NCI-H2171 treated with DMSO at 0.1 percent for 48 hours (cell line): ENCODE measurements around the gene GRID1.

Source experiments
- DNase-seq: peaks from one replicate; lab custom pipeline; 2025; lab: John Stamatoyannopoulos, UW

The GRID1 gene

DNA sequence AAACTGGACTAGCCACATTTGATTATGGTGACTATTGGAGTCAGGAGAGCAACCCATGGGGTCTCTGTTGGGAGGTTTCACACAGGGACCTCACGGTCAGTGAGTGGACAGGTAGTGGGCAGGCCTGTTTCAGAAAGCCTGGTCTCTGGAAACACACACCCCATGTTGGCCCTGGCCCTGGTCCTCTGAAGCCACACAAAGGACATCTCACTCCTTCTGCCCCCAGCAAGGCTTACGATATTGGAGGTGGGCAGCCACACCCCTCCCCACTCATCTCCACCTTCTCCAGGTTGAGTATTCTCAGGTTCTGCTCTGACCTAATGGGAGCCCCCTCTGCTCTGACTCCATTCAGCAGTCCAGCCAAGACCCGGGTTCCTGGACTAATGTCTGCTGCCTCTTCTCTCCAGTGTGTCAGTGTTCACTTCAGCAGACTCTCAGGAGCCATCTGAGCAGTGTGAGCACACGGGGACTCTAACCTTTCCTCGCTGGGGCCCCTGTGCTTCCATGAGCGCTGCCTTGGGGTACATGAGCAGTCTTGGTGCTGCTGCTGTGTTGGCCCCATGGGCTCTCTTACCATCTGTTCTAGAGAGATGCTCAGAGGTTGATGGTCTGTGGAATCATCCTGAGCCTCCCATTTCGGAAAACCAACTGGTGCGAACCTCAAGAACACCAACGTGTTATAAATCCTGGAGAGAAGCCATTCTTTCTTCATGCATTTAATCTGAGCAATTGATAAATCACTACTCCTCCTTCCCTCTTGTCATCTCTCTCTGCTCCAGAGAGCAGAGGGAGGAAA, 748.6 kb downstream of the GRID1 start:
- no peak for DNase-seq

DNA sequence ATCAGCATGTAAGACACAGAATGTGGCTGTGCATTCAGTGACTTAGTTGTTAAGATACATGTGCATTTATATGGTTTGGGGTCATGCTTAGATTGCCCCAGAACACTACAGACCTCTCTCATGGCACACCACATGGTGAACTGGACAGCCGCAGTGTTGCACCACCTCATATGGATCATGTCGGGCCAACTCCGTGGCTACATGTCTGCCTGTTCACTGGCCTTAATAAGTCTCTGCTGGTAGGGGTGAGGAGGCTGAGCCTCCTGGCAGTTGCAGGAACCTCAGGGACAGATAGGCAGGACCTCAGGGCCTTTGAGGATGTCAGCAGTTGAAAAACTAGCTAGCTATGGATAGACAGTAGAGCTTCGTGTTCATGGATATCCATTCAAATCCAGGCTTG, 751.0 kb downstream of the GRID1 start:
- DNase-seq, result no peak

GRCh38 chr10:85614981-85615380, 751.6 kb downstream of the GRID1 start:
- no peak for DNase-seq

DNA sequence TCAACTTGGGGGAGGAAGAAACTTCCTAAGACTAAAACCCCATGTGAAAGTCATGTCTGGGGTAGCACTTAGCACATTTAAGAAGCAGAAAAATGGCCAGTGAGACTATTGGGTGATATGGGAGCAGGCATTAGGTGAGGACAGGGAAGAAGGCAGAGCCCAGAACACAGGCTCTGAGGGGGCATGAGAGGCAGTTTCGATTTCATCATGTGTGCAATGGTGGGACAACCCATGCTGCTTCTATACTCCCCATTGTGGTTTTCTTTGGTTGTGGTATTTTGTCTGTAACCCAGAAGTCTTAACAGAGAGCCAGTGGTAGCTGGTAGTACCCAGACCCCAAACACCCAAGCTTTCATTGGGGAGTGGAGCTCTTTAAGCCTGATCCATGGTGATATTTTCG, 752.0 kb downstream of the GRID1 start:
- DNase-seq, result no peak

GRCh38 chr10:85613391-85613790, 753.2 kb downstream of the GRID1 start:
- DNase-seq, result no peak

DNA sequence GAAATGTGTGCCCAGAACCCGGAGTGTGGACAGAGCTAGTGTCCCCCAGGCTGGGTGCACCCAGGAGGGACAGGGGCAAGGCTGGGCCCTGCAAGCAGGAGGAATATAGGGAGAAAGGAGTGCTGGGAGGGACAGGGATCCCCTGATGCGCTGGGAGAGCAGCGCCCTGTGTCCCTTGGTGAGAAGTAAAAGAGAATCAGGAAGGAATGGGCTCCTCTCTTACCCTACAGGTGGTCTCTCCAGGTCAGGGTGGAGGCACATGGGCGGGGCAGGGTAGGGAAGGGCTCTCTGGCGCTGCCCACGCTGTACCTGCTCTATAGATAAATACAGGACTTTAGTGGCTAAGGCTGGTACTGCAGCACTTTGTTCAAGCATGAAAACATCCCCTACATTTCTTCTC, 753.8 kb downstream of the GRID1 start:
- DNase-seq, result no peak

DNA sequence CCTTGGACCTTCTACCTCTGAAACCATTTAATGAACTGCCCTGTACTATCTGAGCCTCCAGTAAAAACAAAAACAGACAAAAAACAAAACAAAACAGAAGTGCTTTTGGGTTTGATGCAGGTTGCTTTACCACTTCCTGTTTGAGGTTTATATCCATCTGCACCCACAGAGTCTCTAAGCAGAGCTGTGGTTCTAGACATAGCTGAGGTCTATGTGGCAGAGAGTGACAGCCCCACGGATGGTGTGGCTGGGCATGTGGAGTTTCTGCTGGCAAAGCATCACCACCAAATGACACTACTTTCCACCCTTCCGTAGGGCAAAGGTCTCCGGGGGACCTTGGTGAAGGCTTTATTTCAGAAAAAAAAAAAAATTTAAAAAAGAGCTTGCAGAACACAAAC, 754.2 kb downstream of the GRID1 start:
- DNase-seq, result no peak

- no peak for DNase-seq
Measured at GRCh38 chr10:85611746-85612377, 754.7 kb downstream of the GRID1 start.

GRCh38 chr10:85611093-85611740, 755.4 kb downstream of the GRID1 start:
- no peak for DNase-seq

DNA sequence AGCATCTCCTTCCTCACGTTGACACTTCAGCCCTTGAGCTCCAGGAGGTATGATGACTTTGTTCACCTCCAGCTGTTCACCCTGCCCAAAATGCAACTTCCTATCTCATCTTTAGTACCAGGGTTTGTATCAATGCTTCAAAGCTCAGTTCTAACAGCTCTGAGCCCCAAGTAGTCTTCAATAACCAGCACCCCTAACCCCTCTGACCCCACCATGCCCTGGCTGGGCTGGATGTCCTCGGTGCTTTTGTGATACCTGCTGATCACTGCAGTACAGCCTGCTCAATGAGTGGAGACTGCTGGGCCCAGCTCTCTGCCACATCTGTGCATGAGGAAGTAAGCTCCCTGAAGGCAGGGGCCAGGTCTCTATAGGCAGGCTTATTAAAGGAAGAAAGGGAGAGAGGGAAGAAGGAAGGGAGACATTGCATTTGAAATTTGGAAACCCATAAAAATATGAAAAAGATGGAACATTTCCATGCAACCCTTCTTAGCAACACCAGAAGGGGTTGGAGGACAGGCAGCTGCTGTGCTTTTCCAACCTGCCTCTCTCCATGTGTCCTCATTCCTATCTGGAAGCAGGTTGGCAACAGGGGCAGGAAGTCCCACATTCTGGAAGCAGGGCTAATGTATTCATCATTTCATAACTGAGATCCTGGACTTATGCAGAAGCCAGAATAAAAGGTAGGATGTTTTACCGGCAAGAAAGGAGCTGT, 756.1 kb downstream of the GRID1 start:
- no peak for DNase-seq

DNA sequence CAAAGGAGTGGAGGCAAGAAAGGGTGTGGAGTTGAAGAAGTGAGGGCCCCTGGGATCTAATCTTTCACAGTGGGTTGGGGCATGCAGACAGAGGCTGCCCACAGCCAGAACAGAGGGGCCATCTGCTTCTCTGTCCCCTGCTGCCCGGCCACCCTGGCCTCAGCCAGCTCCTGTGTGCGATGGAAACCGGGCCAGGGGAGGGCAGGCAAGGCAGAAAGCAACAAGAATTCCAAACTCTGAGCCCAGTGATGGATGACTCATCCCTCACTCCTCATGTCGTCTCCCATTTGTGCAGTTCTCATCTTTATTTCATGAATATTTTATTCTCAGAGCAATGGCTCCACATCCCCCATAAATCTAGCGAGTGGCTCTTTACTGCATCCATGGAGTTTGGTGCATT, 757.1 kb downstream of the GRID1 start:
- DNase-seq, result no peak

DNA sequence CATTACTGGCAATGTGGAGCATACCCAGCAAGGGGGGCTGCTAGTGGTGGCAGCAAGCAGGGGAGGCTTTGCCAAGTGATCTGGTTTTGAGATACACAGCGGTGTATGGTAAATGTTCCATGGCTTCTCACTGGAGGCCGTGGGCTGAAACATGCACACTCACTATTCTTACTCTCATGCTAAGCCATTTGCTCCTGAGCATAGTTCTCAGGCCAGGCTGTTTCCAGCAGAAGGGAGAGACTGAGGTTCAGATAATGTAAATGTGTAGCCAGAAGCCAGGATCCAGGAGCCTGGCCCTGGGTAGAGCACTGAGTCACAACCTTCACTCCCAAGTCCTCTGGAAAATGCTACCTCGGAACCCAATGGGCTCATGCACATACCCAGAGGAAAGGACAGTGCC, 757.9 kb downstream of the GRID1 start:
- no peak for DNase-seq

- DNase-seq, result peak; percentile 73
Measured at GRCh38 chr10:85607043-85607695, 759.4 kb downstream of the GRID1 start.

GRCh38 chr10:85606401-85606800, 760.2 kb downstream of the GRID1 start:
- no peak for DNase-seq

DNA sequence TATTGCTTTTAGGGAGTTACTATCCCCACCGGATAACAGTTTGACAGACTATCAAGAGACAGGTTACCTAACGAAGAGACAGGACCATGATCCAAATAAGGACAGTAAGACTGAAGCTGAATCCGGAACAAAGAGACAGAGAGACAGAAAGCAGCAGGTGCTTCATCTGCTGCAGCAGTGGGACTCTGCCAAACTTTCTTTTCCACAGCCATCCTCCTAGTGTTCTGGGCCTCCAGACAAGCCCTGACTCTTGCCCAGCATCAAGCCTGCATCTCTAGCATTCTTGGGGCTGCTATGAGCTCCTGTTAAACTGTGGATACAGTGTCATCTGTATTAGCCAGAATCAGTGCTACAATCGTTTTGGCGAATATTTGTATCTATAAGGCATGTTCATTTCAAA, 761.7 kb downstream of the GRID1 start:
- no peak for DNase-seq

DNA sequence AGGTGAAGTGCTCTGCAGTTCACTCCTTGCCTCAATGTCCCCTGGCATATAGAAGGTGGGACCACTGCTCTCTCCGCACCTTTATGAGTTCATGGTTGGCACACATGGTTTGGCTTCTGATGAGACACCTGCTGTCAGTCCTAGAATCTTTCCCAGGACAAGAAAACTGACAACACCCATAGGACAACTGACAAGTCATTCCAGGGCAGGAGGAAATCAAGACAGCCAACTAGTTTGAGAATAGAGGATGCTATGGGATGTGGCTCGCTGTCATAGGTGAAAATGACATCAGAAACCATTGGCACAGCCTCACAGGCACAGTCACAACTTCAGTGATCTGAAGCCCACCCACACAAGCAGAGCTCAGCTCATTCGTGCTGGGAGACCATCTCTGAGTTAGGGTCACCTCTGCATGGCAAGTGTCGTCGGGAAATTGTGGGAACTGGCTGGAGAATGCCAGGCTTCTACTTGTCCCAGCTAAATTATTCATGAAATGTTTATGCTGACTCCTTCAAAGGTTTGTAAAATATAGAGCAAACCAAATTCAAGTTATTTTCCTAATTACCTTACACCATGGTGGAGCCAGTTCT, 762.4 kb downstream of the GRID1 start:
- DNase-seq, result no peak

GRCh38 chr10:85603151-85603940, 763.2 kb downstream of the GRID1 start:
- no peak for DNase-seq

DNA sequence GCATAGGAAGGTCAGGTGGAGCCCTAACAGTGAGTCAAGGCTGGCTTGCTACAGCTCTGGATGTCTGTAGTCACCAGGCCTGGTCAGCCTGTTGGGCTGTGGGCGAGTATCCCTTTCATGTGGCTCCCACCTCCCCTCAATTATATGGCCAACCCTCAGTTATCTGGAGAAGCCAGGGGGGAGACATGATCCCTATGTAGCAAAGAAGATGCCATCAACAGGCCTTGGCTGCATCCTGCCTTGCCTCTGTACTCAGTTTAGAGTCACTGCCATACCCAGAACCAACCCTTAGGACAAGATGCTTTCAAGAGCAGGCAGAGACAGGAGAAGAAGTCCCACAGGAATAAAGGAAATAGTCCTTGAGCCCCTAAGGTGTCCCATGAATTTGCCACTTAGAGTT, 763.9 kb downstream of the GRID1 start:
- no peak for DNase-seq

GRCh38 chr10:85602306-85602705, 764.3 kb downstream of the GRID1 start:
- no peak for DNase-seq

DNA sequence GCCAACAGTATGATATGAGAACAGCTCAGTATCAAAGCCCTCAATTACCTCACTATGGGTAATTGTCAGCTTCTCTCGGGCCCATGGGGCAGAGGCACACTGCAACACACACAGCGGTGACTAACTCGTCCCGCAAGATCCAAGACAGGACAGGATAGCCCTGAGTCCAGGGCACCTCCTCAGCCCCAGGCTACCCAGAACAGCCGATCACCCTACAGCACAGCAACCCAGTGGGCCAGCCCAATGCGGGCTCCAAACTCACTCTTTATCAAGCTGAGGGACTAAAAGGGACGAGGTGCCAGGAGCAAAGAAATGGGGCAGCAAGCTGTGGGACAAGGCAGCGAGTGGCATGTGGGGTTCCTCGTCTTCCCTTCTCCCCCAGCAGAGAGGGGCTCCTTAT, 765.1 kb downstream of the GRID1 start:
- DNase-seq, result no peak

DNA sequence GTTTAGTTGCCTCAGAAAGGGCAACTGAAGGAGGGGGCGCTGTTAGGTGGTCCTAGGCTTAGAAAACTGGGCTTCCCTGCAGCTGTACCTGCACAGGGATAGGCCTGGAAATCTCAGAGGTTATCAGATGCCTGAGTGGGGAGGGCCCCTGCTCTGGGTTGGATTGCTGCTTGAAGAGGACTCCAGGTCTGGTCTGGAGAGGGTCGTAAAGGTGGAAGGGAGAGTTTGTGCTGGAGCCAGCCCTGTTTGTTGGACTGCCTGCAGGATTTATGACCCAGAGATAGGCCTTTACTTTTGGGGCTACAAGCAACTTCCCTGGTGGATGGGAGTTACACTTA, 765.9 kb downstream of the GRID1 start:
- no peak for DNase-seq
